Uterus (tissue), 4 donors: ENCODE measurements around the gene CLDN16. TPM values are rescaled to one million over a fixed set of nuclear protein-coding genes. Genes with fewer than 3 reads are reported as not detected.
A peak's percentile ranks its signal among the peaks of the same experiment; 100 is the strongest.

ENCODE experiments used
- DNase-seq, 2 donors: peaks; one replicate each; pipeline ENCODE4 v3.0.0-alpha.2; 2019 to 2020
- H3K27ac ChIP-seq, 2 donors: fragments of 200-600 bp; sonication (generic); 1 replicate in 1 of 2; 2 replicates in 1 of 2; pipeline ENCODE4 v1.5.1; 2016 to 2018
- H3K27me3 ChIP-seq, 2 donors: fragments of 200-600 bp; sonication (generic); one replicate each; pipeline ENCODE4 v1.5.1; 2018 to 2019; ENCODE audit warnings: control low read depth in 1 of 2
- H3K36me3 ChIP-seq, 2 donors: fragments of 200-600 bp; sonication (generic); one replicate each; pipeline ENCODE4 v1.5.1; 2019; ENCODE audit warnings: control low read depth in 1 of 2
- H3K4me1 ChIP-seq, 2 donors: fragments of 200-600 bp; sonication (generic); one replicate each; pipeline ENCODE4 v1.5.1; 2018 to 2019; ENCODE audit warnings: control low read depth in 1 of 2
- H3K4me3 ChIP-seq, 2 donors: fragments of 200-600 bp; sonication (generic); 1 replicate in 1 of 2; 2 replicates in 1 of 2; pipeline ENCODE4 v1.5.1; 2018 to 2019; ENCODE audit warnings: mild to moderate bottlenecking in 1 of 2
- H3K9me3 ChIP-seq, 2 donors: fragments of 200-600 bp; sonication (generic); one replicate each; pipeline ENCODE4 v1.5.1; 2019; ENCODE audit warnings: control low read depth in 1 of 2
- POLR2A ChIP-seq, 2 donors: fragments of 450-650 bp; IDR thresholded peaks; one replicate each; pipeline ENCODE4 v1.6.1; 2016; ENCODE audit warnings: antibody characterized with exemption in 2 of 2, mild to moderate bottlenecking in 1 of 2, moderate library complexity in 1 of 2
- intact Hi-C: fragments of 100-400 bp; cut with DNase I; formaldehyde crosslinking; loops from one replicate; pipeline ENCODE4 v1.15.1; 2023; ENCODE audit warnings: low total_unique reads
- total RNA-seq, 4 donors: library from RNA; depleted of rRNA in 3 of 4; stranded (reverse); fragments of >200 nt in 3 of 4; gene quantifications; one replicate each; pipeline versions ENCODE4 v1.1.0 to v1.2.4, GENCODE V29; 2014 to 2023
- TF ChIP-seq, protein P1 (sequence below), 4 experiments: fragments of 200-600 bp in 2 of 4; fragments of 450-650 bp in 2 of 4; sonication (generic) in 2 of 4; IDR thresholded peaks; one replicate each; pipeline ENCODE4 v1.5.1; 2016 to 2019; ENCODE audit warnings: antibody characterized with exemption in 4 of 4, mild to moderate bottlenecking in 2 of 4, moderate library complexity in 1 of 4
- donor health status: DM: yes; HTN: yes; CAD: no.

Gene CLDN16
- total RNA-seq, 4 donors from 2014 or later = 0.07 to 0.58 TPM; not detected in 2

- no peaks in the 10 kb centered on the region for H3K36me3 ChIP-seq
- intact Hi-C loops = no loop called here
- no peak for DNase-seq
- H3K27me3 ChIP-seq = no peaks in the 10 kb centered on the region
- no peak for TF ChIP-seq POLR2A (IDR thresholded peaks at IDR 0.05)
- TF ChIP-seq, protein P1, sequence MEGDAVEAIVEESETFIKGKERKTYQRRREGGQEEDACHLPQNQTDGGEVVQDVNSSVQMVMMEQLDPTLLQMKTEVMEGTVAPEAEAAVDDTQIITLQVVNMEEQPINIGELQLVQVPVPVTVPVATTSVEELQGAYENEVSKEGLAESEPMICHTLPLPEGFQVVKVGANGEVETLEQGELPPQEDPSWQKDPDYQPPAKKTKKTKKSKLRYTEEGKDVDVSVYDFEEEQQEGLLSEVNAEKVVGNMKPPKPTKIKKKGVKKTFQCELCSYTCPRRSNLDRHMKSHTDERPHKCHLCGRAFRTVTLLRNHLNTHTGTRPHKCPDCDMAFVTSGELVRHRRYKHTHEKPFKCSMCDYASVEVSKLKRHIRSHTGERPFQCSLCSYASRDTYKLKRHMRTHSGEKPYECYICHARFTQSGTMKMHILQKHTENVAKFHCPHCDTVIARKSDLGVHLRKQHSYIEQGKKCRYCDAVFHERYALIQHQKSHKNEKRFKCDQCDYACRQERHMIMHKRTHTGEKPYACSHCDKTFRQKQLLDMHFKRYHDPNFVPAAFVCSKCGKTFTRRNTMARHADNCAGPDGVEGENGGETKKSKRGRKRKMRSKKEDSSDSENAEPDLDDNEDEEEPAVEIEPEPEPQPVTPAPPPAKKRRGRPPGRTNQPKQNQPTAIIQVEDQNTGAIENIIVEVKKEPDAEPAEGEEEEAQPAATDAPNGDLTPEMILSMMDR (IDR thresholded peaks at IDR 0.05) = no peak
- H3K4me1 ChIP-seq = no peaks in the 10 kb centered on the region
- H3K4me3 ChIP-seq = no peak overlapping the region
- peak overlapping the region; percentile 30 to 66 for H3K27ac ChIP-seq
- no peaks in the 10 kb centered on the region for H3K9me3 ChIP-seq
Observed at GRCh38 chr3:190366133-190366532, 21.8 kb upstream of the CLDN16 start.

DNA sequence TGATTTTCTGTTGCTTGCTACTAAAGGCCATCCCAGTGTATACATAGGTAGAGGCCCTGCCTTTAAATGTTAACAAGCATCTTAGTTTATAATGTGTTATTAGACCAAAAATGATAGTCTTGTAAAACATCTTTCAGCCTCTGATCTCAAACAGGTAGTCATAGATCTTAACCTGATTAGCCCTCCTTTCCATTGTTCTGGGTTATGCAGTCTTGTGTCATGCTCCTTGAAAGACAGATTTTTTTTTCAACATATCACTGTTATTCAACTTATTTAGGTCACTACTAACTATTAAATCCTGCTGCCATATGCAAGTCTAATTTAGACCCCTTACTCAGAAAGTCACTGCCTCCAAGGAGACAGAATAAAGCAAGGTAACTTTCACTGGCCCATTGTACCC lies 19.1 kb upstream of the CLDN16 start:
- H3K4me1 ChIP-seq = no peaks in the 10 kb centered on the region
- no peaks in the 10 kb centered on the region for H3K27me3 ChIP-seq
- TF ChIP-seq POLR2A (IDR thresholded peaks at IDR 0.05) = no peak
- TF ChIP-seq, protein P1 (IDR thresholded peaks at IDR 0.05) = no peak
- intact Hi-C loops = no loop called here
- no peak for DNase-seq
- H3K27ac ChIP-seq = peak overlapping the region in 1 of 2 donors; percentile 66
- H3K4me3 ChIP-seq = no peak overlapping the region
- no peaks in the 10 kb centered on the region for H3K9me3 ChIP-seq
- no peaks in the 10 kb centered on the region for H3K36me3 ChIP-seq

DNA sequence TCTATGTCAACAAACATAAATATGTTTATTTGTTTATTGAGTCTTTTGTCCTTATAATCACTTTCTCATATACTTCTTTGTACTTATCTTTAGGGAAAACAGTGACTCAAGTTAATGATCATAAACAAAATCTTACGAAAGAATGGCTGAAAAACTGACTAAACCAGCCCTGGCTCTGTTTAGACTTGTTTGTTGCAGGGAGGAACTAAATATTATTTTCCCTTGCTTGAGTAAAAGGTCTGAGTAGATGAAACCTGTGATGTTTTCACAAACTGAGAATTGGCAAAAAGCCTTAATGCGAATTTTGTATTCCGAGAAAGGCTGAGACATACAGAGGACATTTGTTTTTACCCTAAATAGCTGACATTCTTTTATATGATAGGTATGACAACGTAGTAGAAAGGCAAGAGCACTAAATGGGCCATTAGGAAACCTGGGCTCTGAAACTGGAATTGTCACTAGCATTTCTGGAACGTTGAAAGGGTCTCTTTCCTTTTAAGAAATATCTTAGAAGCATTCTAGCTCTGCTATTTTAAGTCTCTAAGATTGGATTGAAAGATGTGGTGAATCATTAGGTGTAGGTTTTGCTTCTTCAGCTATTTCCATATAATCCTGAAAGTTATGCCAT lies 18.2 kb upstream of the CLDN16 start:
- Histone ChIP-seq H3K36me3 (no peaks in the 10 kb centered on the region), H3K4me1 (no peaks in the 10 kb centered on the region), H3K27me3 (no peaks in the 10 kb centered on the region), H3K27ac (no peak overlapping the region), H3K9me3 (no peaks in the 10 kb centered on the region), H3K4me3 (no peak overlapping the region)
- TF ChIP-seq, protein P1 (IDR thresholded peaks at IDR 0.05) = no peak
- no peak for TF ChIP-seq POLR2A (IDR thresholded peaks at IDR 0.05)
- no peak for DNase-seq
- intact Hi-C loops = no loop called here

- Histone ChIP-seq H3K36me3 (no peaks in the 10 kb centered on the region), H3K9me3 (no peaks in the 10 kb centered on the region), H3K27ac (no peak overlapping the region), H3K4me1 (no peaks in the 10 kb centered on the region), H3K27me3 (no peaks in the 10 kb centered on the region), H3K4me3 (no peak overlapping the region)
- TF ChIP-seq, protein P1 (IDR thresholded peaks at IDR 0.05) = no peak
- no peak for TF ChIP-seq POLR2A (IDR thresholded peaks at IDR 0.05)
- intact Hi-C loops = no loop called here
- no peak for DNase-seq
Observed at GRCh38 chr3:190370369-190370768, 17.6 kb upstream of the CLDN16 start.

- intact Hi-C loops = no loop called here
- Histone ChIP-seq H3K27me3 (no peaks in the 10 kb centered on the region), H3K4me3 (no peak overlapping the region), H3K36me3 (no peaks in the 10 kb centered on the region), H3K4me1 (no peaks in the 10 kb centered on the region), H3K27ac (no peak overlapping the region), H3K9me3 (no peaks in the 10 kb centered on the region)
- DNase-seq = no peak
- TF ChIP-seq POLR2A (IDR thresholded peaks at IDR 0.05) = no peak
- TF ChIP-seq, protein P1 (IDR thresholded peaks at IDR 0.05) = no peak
Observed at GRCh38 chr3:190371152-190371551, 16.8 kb upstream of the CLDN16 start.
